Iris pigment epithelial cell (primary cell): Measurements from ENCODE around the gene MYO1D.
"Not testable (repeated sequence)": the region's sequence is repeated elsewhere in the genome, so short reads cannot be mapped to it uniquely, and the experiment has no call there.

Experiments
- DNase-seq: peaks from one replicate; pipeline ENCODE4 v3.0.0-alpha.2; 2011; ENCODE audit warnings: low read depth

The MYO1D gene

GRCh38 chr17:32461498-32461852 lies 415.4 kb downstream of the MYO1D start:
- no peak for DNase-seq

GRCh38 chr17:32460054-32460453 lies 416.9 kb downstream of the MYO1D start:
- no peak for DNase-seq

GRCh38 chr17:32458371-32458770 lies 418.6 kb downstream of the MYO1D start:
- peak; percentile 7 for DNase-seq

GRCh38 chr17:32453370-32453769 lies 423.6 kb downstream of the MYO1D start:
- no peak for DNase-seq

DNA sequence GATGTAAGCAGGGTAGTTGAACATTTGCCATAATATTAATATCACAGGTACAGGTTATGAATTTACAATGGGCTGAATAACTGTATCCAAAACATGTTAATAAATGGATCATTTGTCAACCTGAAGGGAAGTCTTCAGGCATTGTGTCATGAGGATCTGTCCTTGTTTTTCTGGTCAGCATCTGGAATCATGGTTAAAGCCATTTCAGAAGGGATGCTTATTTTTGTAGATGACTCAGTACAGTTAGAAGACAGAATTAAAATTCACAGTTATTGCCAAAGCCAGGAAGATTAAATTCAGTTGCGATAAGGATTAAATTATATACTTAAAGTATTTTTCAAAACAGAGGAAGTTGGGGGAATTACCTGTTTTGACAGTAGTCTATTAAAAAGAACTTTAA lies 424.6 kb downstream of the MYO1D start:
- peak; percentile 33 for DNase-seq

DNA sequence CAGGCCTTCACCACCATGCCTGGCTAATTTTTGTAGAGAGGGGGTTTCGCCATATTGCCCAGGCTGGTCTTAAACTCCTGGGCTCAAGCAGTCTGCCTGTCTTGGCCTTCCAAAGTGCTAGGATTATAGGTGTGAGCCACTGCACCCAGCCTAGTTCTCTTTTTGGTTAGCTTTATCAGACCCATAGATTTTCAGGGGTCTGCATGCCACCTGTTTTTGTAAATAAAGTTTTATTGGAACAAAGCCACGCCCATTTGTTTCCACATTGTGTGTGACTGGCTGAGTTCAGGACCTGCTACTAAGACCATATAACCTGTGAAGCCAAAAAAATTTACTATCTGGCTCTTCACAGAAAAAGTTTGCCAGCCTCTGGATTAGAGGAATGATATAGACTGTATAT lies 425.0 kb downstream of the MYO1D start:
- no peak for DNase-seq

DNA sequence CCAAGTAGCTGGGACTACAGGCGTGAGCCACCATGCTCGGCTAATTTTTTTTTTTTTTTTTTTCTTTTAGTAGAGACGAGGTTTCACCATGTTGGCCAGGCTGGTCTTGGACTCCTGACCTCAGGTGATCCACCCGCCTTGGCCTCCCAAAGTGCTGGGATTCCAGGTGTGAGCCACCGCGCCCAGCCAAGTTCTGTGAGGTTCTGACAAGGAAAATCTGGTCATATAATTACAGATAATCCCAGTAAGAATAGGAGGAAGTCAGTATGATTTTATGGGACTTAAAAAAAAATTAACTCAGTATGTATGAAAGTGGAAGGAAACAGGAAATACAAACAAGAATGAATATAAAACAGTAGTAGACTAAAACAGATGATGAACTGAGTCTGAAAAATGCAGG lies 426.5 kb downstream of the MYO1D start:
- DNase-seq = not testable (repeated sequence)

- DNase-seq = no peak
Measured at GRCh38 chr17:32449963-32450362, 427.0 kb downstream of the MYO1D start.

DNA sequence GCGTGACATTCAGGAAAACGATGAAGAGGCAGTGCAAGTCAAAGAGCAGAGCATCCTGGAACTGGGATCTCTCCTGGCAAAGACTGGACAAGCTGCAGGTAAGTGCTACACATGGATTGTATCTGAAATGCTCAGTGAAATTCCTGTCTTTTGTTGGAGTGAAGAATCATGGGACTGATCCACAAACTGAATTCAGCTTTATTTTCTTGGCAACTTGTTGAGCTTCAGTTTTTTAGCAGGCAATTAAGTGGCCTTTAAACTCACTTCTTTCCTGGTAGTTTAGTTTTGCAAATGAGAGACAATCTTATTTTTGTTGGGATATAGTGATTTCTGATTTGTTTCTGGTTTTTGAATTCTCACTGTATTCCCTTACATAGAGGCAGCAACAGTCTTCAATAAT lies 430.0 kb downstream of the MYO1D start:
- no peak for DNase-seq

DNA sequence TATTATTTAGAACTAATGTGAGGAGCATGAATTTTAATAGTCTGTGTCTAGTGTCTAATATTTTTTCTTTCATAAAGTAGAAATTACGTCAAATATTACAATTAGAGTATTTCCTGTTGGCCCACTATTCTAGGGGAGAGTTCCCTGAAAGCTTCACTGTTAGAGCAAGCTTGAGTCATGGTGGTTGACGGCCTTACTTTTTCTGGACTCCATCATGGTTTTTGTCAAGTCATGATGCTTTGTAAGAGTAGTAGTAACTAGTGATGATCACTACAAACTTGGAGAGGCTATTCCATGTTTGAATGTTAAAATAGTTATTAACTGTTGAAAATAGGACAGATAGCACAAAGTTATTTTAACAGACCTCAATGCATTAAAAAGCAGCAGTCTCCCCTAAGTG lies 431.0 kb downstream of the MYO1D start:
- peak; percentile 78 for DNase-seq

DNA sequence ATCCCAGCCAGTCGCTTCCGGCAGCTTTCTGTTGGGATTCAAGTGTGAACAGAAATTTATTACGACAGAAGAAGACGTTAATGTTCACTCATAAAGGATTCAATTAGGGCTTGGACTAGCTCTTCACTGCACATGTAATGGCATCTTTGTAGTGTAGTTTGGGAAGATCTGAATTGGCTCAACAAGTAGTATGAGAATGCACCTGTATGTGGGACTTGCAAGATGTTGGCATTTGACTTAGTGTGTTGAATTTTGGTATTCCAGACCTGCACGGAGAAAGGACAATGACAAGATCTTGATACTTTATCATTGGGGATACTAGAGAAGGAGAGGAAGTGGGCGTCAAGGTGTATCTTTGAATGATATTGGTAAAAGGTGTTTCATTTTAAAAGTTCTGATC lies 431.4 kb downstream of the MYO1D start:
- peak; percentile 3 for DNase-seq

GRCh38 chr17:32445074-32445415 lies 431.9 kb downstream of the MYO1D start:
- peak; percentile 82 for DNase-seq

GRCh38 chr17:32444301-32445073 lies 432.4 kb downstream of the MYO1D start, which contains the start of gene PSMD11:
TSS of gene PSMD11 (plus strand) at chr17:32444510. CDS start at chr17:32444524, 14 bp downstream.
- peak; percentile 97 for DNase-seq

GRCh38 chr17:32443827-32444300 lies 433.1 kb downstream of the MYO1D start:
- peak; percentile 2 for DNase-seq
